GM12873 (cell line): Measurements from ENCODE around the gene KBTBD12.

Source experiments
- CTCF ChIP-seq: IDR thresholded peaks from 2 replicates; pipeline ENCODE4 v1.5.1; 2012; ENCODE audit warnings: low read depth, mild to moderate bottlenecking, moderate library complexity, low read length, control low read depth; ENCODE audit not compliant: insufficient read depth; ENCODE audit errors: missing control alignments

The KBTBD12 gene

GRCh38 chr3:128007033-128007424 lies 92.0 kb downstream of the KBTBD12 start:
- no peak for TF ChIP-seq CTCF

- TF ChIP-seq CTCF, result no peak
Observed at GRCh38 chr3:128009952-128010846, 95.2 kb downstream of the KBTBD12 start.

GRCh38 chr3:128011140-128011539 lies 96.1 kb downstream of the KBTBD12 start:
- TF ChIP-seq CTCF, result peak; percentile 49

GRCh38 chr3:128012050-128012449 lies 97.0 kb downstream of the KBTBD12 start:
- TF ChIP-seq CTCF, result no peak

GRCh38 chr3:128014548-128014947 lies 99.5 kb downstream of the KBTBD12 start:
- TF ChIP-seq CTCF, result no peak

GRCh38 chr3:128016502-128016901 lies 101.5 kb downstream of the KBTBD12 start:
- no peak for TF ChIP-seq CTCF

GRCh38 chr3:128021768-128022372 lies 106.8 kb downstream of the KBTBD12 start:
- no peak for TF ChIP-seq CTCF
